Esophagus (tissue), 2 donors: ENCODE results near the gene DCC. TPM values are rescaled to one million over a fixed set of nuclear protein-coding genes. Genes with fewer than 3 reads are reported as not detected.

Source experiments
- H3K27ac ChIP-seq, 2 donors: one replicate each; pipeline ENCODE4 v1.5.1; 2013; ENCODE audit warnings: low read depth in 2 of 2, mild to moderate bottlenecking in 2 of 2, inconsistent platforms in 1 of 2, low read length in 1 of 2, moderate library complexity in 1 of 2
- H3K27me3 ChIP-seq, 2 donors: one replicate each; pipeline ENCODE4 v1.6.1; 2013; ENCODE audit warnings: low read length in 2 of 2, control low read depth in 1 of 2, mild to moderate bottlenecking in 1 of 2; ENCODE audit not compliant: insufficient read depth in 2 of 2, control insufficient read depth in 1 of 2
- H3K36me3 ChIP-seq, 2 donors: one replicate each; pipeline ENCODE4 v1.6.1; 2013; ENCODE audit warnings: low read length in 1 of 2; ENCODE audit not compliant: control insufficient read depth in 2 of 2, insufficient read depth in 2 of 2
- H3K4me1 ChIP-seq, 2 donors: one replicate each; pipeline ENCODE4 v1.6.1; 2013; ENCODE audit warnings: low read length in 1 of 2; ENCODE audit not compliant: control insufficient read depth in 2 of 2, insufficient read depth in 2 of 2
- H3K4me3 ChIP-seq, 2 donors: one replicate each; pipeline ENCODE4 v1.5.1; 2013; ENCODE audit warnings: low read length in 2 of 2, mild to moderate bottlenecking in 2 of 2, low read depth in 1 of 2, moderate library complexity in 1 of 2
- H3K9me3 ChIP-seq, 2 donors: one replicate each; pipeline ENCODE4 v1.6.1; 2013; ENCODE audit warnings: mild to moderate bottlenecking in 2 of 2, low read depth in 1 of 2, low read length in 1 of 2, moderate library complexity in 1 of 2; ENCODE audit not compliant: control insufficient read depth in 2 of 2, insufficient read depth in 1 of 2
- WGBS, 2 donors: extraction: QIAGEN DNeasy Blood & Tissue Kit; methylation state at CpG; one replicate each; pipeline ENCODE4 v1.1.7; 2013; 5-methylcytosine and 5-hydroxymethylcytosine counted together
- polyA plus RNA-seq, 2 donors: library from polyadenylated mRNA; stranded (reverse); fragments of 200-250 nt; gene quantifications; one replicate each; pipeline ENCODE4 v1.2.3, GENCODE V29; 2013
- donor health status: healthy with polysubstance abuse.
- donor health status: Bipolar disorder and iron deficiency.

Gene DCC
- polyA plus RNA-seq, 2 donors: not detected

GRCh38 chr18:53380063-53380639 is 1040.2 kb downstream of the DCC start:
- Histone ChIP-seq H3K27me3 (no peaks in the 10 kb centered on the region), H3K9me3 (no peaks in the 10 kb centered on the region), H3K36me3 (no peaks in the 10 kb centered on the region), H3K4me1 (no peaks in the 10 kb centered on the region), H3K4me3 (no peak overlapping the region), H3K27ac (no peak overlapping the region)
- 85 to 87% methylated on average over 1 of the region's 1 CpG for WGBS, 2 donors

GRCh38 chr18:53382870-53383269 is 1042.9 kb downstream of the DCC start:
- 36 to 37% methylated on average over 1 of the region's 1 CpG for WGBS, 2 donors
- no peaks in the 10 kb centered on the region for H3K4me1 ChIP-seq
- H3K27ac ChIP-seq: no peak overlapping the region
- H3K9me3 ChIP-seq: no peaks in the 10 kb centered on the region
- H3K36me3 ChIP-seq: no peaks in the 10 kb centered on the region
- H3K4me3 ChIP-seq: no peak overlapping the region
- no peaks in the 10 kb centered on the region for H3K27me3 ChIP-seq

GRCh38 chr18:53385889-53386288 is 1045.9 kb downstream of the DCC start:
- H3K36me3 ChIP-seq: no peaks in the 10 kb centered on the region
- H3K27ac ChIP-seq: no peak overlapping the region
- WGBS, 2 donors: 51 to 55% methylated on average over 3 of the region's 3 CpGs
- H3K4me1 ChIP-seq: no peaks in the 10 kb centered on the region
- H3K9me3 ChIP-seq: no peaks in the 10 kb centered on the region
- H3K4me3 ChIP-seq: no peak overlapping the region
- no peaks in the 10 kb centered on the region for H3K27me3 ChIP-seq

GRCh38 chr18:53387581-53387980 is 1047.6 kb downstream of the DCC start:
- 60 to 71% methylated on average over 3 of the region's 3 CpGs for WGBS, 2 donors
- H3K9me3 ChIP-seq: no peaks in the 10 kb centered on the region
- no peaks in the 10 kb centered on the region for H3K4me1 ChIP-seq
- no peak overlapping the region for H3K27ac ChIP-seq
- no peak overlapping the region for H3K4me3 ChIP-seq
- H3K27me3 ChIP-seq: no peaks in the 10 kb centered on the region
- H3K36me3 ChIP-seq: no peaks in the 10 kb centered on the region

- no peak overlapping the region for H3K27ac ChIP-seq
- H3K4me1 ChIP-seq: no peaks in the 10 kb centered on the region
- WGBS, 2 donors: 58 to 64% methylated on average over 3 of the region's 3 CpGs
- H3K27me3 ChIP-seq: no peaks in the 10 kb centered on the region
- no peaks in the 10 kb centered on the region for H3K36me3 ChIP-seq
- no peak overlapping the region for H3K4me3 ChIP-seq
- H3K9me3 ChIP-seq: peaks cover 0 to 3% of the 10 kb centered on the region in 2 donors
Observed at GRCh38 chr18:53402670-53403069, 1062.7 kb downstream of the DCC start.

- Histone ChIP-seq H3K4me3 (no peak overlapping the region), H3K27ac (no peak overlapping the region), H3K4me1 (no peaks in the 10 kb centered on the region), H3K27me3 (no peaks in the 10 kb centered on the region), H3K36me3 (no peaks in the 10 kb centered on the region), H3K9me3 (no peaks in the 10 kb centered on the region)
- WGBS, 2 donors: 84 to 87% methylated on average over 5 of the region's 5 CpGs
Observed at GRCh38 chr18:53408271-53408670, 1068.3 kb downstream of the DCC start.

- no peak overlapping the region for H3K4me3 ChIP-seq
- no peak overlapping the region for H3K27ac ChIP-seq
- no peaks in the 10 kb centered on the region for H3K36me3 ChIP-seq
- 66 to 69% methylated on average over 3 of the region's 3 CpGs for whole genome bisulfite sequencing, 2 donors
- no peaks in the 10 kb centered on the region for H3K27me3 ChIP-seq
- no peaks in the 10 kb centered on the region for H3K9me3 ChIP-seq
- H3K4me1 ChIP-seq: no peaks in the 10 kb centered on the region
Observed at GRCh38 chr18:53411511-53411910, 1071.5 kb downstream of the DCC start.

- no peak overlapping the region for H3K27ac ChIP-seq
- H3K9me3 ChIP-seq: no peaks in the 10 kb centered on the region
- WGBS, 2 donors: 14 to 15% methylated on average over 4 of the region's 4 CpGs
- H3K4me1 ChIP-seq: no peaks in the 10 kb centered on the region
- H3K36me3 ChIP-seq: no peaks in the 10 kb centered on the region
- H3K4me3 ChIP-seq: no peak overlapping the region
- H3K27me3 ChIP-seq: no peaks in the 10 kb centered on the region
Observed at GRCh38 chr18:53417003-53417402, 1077.0 kb downstream of the DCC start.

GRCh38 chr18:53421869-53422268 is 1081.9 kb downstream of the DCC start:
- Histone ChIP-seq H3K4me3 (no peak overlapping the region), H3K9me3 (no peaks in the 10 kb centered on the region), H3K36me3 (no peaks in the 10 kb centered on the region), H3K4me1 (no peaks in the 10 kb centered on the region), H3K27me3 (no peaks in the 10 kb centered on the region), H3K27ac (no peak overlapping the region)

GRCh38 chr18:53422896-53423295 is 1082.9 kb downstream of the DCC start:
- Histone ChIP-seq H3K27me3 (no peaks in the 10 kb centered on the region), H3K27ac (no peak overlapping the region), H3K9me3 (no peaks in the 10 kb centered on the region), H3K4me1 (no peaks in the 10 kb centered on the region), H3K36me3 (no peaks in the 10 kb centered on the region), H3K4me3 (no peak overlapping the region)
- WGBS, 2 donors: 53 to 55% methylated on average over 2 of the region's 2 CpGs
